ENCODE data around the gene COL20A1.

- TF ChIP-seq CTCF (IDR thresholded peaks at IDR 0.05) (no peak), POLR2A (IDR thresholded peaks at IDR 0.05) (no peak)
Measured at GRCh38 chr20:63377256-63377941, 84.4 kb downstream of the COL20A1 start.
